Left forelimb (tissue), 1 donor: ENCODE results near the gene SLC12A8.

ENCODE experiments used
- DNase-seq: peaks from one replicate; pipeline ENCODE4 v3.0.0-alpha.2; 2018; ENCODE audit warnings: low spot score

The SLC12A8 gene

GRCh38 chr3:125213946-125214542 is 1.5 kb upstream of the SLC12A8 start:
- DNase-seq = no peak

GRCh38 chr3:125213364-125213755 is 812 bp upstream of the SLC12A8 start:
- no peak for DNase-seq

- DNase-seq = no peak
These were observed 448 bp downstream of the SLC12A8 start for GRCh38 chr3:125212091-125212508.

GRCh38 chr3:125211523-125212090 is 941 bp downstream of the SLC12A8 start:
- DNase-seq = no peak

GRCh38 chr3:125207949-125208568 is 4.5 kb downstream of the SLC12A8 start:
- no peak for DNase-seq

GRCh38 chr3:125207507-125207906 is 5.0 kb downstream of the SLC12A8 start:
- no peak for DNase-seq

GRCh38 chr3:125206934-125207333 is 5.6 kb downstream of the SLC12A8 start:
- DNase-seq = no peak

- DNase-seq = no peak
These were observed 8.8 kb downstream of the SLC12A8 start for GRCh38 chr3:125203731-125204130.

GRCh38 chr3:125202197-125202596 is 10.4 kb downstream of the SLC12A8 start:
- no peak for DNase-seq

GRCh38 chr3:125200731-125201139 is 11.8 kb downstream of the SLC12A8 start:
- DNase-seq = no peak

- no peak for DNase-seq
These were observed 17.5 kb downstream of the SLC12A8 start for GRCh38 chr3:125194849-125195601.

GRCh38 chr3:125194061-125194848 is 18.3 kb downstream of the SLC12A8 start:
- DNase-seq = no peak

- DNase-seq = no peak
These were observed 20.1 kb downstream of the SLC12A8 start for GRCh38 chr3:125192190-125193035.

GRCh38 chr3:125191730-125192129 is 20.8 kb downstream of the SLC12A8 start:
- DNase-seq = no peak

GRCh38 chr3:125191256-125191655 is 21.3 kb downstream of the SLC12A8 start:
- DNase-seq = no peak

- no peak for DNase-seq
These were observed 21.8 kb downstream of the SLC12A8 start for GRCh38 chr3:125190786-125191185.

GRCh38 chr3:125189378-125190165 is 23.0 kb downstream of the SLC12A8 start:
- DNase-seq = no peak

- no peak for DNase-seq
These were observed 23.6 kb downstream of the SLC12A8 start for GRCh38 chr3:125188955-125189354.

GRCh38 chr3:125187599-125187910 is 25.0 kb downstream of the SLC12A8 start:
- DNase-seq = no peak

- DNase-seq = no peak
These were observed 25.5 kb downstream of the SLC12A8 start for GRCh38 chr3:125186800-125187598.
